GM18909 (cell line): ENCODE data around the gene SEC22A.

Experiments
- ATAC-seq: cut with Tn5 transposase; IDR thresholded peaks from one replicate; pipeline ENCODE4 v1.9.1; 2021; ENCODE audit warnings: mild to moderate bottlenecking; ENCODE audit not compliant: unreplicated experiment, poor library complexity

The SEC22A gene

GRCh38 chr3:123300583-123300982 is 98.8 kb downstream of the SEC22A start:
- no peak for ATAC-seq

- no peak for ATAC-seq
Observed at GRCh38 chr3:123301331-123302184, 99.8 kb downstream of the SEC22A start.

DNA sequence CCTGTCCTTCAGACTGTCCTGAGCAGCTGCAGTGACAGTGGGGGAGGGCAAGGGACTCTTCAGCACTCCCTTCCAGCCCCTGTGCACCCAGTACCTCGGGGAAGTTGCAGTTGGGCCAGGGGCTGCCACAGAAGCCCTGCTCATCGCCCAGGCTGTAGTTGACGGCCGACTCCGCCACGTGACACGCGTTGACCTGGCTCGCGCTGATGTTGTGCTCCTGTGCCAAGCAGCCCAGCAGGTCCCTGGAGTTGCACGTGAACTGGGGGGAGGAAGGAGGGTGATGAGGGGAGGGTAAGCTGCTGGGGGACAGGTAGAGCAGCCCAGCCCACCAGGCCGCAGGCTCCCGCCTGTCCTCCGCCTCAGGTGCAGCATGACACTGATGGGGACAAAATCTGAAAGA is 101.2 kb downstream of the SEC22A start:
- ATAC-seq, result no peak

GRCh38 chr3:123303976-123304560 is 102.3 kb downstream of the SEC22A start:
- no peak for ATAC-seq

- ATAC-seq, result no peak
Observed at GRCh38 chr3:123305192-123305591, 103.4 kb downstream of the SEC22A start.

DNA sequence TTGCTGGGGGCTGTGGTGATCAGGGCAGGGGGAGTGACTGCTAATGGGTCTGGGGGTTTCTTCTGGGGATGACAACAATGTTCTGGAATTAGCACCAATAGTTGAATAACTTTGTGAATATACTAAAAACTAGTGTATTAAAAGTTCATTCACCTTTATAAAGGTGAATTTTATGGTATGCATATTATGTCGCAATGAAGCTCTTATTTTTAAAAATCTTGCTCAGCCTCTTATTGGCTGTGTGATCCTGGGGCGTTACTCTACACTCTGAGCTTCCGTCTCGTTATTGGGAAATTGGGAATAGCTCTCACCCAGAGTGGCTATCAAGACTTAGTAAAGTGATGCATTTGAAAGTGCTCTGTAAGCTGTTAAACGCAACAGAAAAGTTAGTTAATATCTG is 105.3 kb downstream of the SEC22A start:
- no peak for ATAC-seq

DNA sequence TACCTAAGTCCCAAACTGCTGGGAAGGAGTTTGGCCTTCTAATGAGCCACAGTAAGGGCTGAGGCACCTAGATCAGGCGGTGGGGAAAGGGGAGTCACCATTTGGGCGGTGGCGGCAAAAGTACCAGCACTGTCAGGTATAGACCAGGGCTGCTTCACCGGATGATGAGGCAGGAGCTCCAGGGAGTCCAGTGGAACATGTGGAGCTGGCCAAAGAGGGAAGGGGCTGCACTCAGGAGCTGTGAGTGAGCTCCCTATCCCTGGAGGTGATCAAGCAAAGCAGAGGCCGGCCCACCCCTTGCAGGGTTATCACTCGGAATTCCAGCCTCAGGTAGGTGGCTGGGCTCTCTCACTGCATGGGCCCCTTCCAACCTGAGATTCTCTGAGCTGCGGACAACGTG is 108.4 kb downstream of the SEC22A start:
- no peak for ATAC-seq

GRCh38 chr3:123310741-123311140 is 109.0 kb downstream of the SEC22A start:
- ATAC-seq, result no peak

DNA sequence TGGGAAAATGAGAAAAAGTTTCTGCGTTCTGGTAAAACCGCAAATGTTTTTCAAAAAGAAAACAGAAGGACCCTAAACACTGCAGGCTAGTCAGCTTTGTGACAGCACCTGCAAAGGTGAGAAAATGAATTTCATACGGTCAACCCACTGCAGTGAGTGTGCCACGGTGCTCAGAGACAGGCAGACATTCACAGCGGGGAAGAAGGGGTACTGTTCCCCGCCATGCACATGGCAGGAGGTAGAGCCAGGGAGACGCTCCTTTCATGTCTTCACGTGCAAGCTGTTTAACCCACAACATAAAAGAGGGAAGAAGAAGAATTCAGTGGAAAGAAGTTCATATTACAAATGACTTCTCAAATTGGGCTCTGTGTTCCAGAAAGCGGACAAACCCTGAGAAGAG is 109.5 kb downstream of the SEC22A start:
- ATAC-seq, result no peak

DNA sequence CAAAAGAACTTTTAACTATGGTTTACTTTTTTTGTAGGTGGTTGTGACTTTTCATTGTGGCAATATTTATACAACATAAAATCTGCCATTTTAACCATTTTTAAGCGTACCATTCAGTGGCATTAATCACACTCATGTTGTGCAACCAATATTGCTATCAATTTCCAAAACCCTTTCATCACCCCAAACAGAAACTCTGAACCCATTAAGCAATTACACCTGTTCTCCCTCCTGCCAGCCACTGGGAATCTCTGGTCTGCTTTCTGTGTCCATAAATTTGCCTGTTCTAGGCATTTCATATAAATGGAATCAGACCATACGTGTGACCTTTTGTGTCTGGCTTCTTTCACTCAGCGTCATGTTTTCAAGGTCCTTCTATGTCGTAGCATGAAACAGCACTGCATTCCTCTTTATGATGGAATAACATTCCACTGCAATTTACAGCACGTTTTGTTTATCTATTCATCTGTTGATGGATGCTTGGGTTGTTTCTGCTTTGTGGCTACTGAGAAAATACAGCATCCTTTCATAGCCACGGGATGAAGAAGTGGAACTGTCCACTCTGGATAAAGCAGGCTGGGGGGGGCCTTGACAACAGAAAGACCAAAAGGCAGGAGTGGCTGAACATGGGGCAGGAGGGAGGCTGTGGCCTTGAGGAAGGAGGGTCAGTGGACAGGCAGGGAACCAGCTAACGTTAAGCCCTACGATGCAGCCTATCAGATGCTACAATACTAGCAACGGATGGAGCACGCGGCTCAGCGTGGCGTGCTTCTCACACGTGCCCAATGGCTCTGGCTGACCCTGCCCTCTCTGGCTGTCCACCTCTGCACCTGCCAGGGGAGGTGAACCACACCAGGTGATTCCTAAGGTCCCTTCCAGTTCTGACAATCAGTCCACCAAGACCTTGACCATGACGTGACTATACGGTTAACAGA is 110.9 kb downstream of the SEC22A start:
- ATAC-seq, result no peak

GRCh38 chr3:123313889-123314288 is 112.1 kb downstream of the SEC22A start:
- no peak for ATAC-seq

GRCh38 chr3:123314359-123315270 is 112.9 kb downstream of the SEC22A start:
- ATAC-seq, result no peak

DNA sequence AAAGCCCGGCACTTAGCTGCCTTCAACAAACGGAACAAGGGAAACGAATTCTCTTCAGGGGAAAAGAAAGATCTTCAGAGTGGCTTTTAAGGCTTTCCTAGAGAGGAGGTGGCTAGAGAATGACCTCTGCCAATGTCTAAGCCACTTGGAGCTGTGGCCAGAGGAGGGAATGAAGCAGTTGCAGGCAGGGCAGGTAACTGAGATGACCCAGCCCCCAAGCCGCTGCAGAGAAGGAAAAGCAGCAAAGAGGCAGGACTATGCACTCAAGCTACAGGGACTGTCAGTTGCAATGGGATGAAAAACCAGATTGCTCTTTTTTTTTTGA is 113.5 kb downstream of the SEC22A start:
- ATAC-seq, result no peak

GRCh38 chr3:123317716-123318115 is 116.0 kb downstream of the SEC22A start:
- ATAC-seq, result no peak

GRCh38 chr3:123318374-123318773 is 116.6 kb downstream of the SEC22A start:
- ATAC-seq, result no peak

DNA sequence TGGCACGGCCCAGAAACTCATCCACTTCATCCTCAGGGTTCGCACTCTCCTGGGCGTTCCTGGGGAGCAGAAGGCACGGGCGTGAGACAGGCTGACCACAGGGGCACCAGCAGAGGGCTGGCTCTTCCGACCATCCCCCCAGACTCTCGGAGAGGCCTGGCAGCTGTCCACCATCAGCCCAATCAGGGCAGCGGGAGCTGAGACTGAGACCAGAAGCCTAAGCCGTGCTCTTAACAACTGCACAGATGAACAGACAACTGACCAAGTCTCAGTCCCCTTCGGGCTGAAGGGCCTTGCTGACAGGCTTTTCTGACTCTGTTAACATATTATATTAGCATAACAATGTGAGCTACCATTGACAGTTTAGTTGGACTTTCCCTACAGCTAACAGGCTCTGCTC is 118.0 kb downstream of the SEC22A start:
- no peak for ATAC-seq

DNA sequence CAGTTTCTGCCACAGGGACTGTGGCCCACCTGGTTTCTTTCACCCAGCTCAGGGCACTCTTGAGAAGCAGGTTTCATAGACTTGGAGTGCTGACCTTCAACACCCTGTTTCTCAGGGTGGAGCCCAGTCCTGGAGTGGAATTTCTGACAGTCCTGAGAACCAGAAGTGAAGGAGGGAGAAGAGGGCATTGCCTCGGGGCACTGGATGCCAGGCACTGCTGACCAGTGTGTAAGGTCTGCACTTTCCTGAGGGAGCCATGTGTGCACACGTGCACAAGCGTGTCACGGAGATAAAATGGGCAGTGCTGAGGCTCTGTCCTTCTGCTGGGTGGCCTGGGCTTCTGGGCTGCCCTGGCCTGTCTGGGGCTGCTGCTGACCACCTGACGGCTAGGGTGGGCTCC is 118.5 kb downstream of the SEC22A start:
- ATAC-seq, result no peak

DNA sequence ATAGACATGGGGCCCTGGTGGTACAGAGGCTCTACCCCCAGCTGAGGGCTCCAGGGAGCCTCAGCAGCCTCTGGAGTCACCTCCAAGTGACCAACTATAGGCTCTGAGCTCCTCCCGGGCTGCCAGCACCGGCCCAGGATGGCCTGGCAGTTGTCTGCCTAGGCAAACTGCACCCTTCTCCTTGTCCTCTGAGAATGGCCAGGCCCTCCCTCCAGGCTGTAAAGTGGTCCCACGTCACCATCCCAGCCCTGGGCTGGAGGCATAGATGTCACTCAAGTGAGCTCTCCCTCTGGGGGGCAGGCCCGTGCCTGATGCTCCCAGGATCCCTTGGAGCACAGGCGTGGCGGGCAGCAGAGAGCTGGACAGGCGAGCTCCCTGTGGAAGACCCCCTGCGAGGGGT is 120.1 kb downstream of the SEC22A start:
- ATAC-seq, result no peak

- no peak for ATAC-seq
Observed at GRCh38 chr3:123322866-123323265, 121.1 kb downstream of the SEC22A start.
